Natural killer cell (primary cell): ENCODE data around the gene FAM107B. TPM values are rescaled to one million over a fixed set of nuclear protein-coding genes. Genes with fewer than 3 reads are reported as not detected.
A peak's percentile ranks its signal among the peaks of the same experiment; 100 is the strongest.

Source experiments
- ATAC-seq, 3 donors: fragments of 150-1000 bp in 2 of 3; fragments of 200-7000 bp in 1 of 3; cut with Tn5 transposase; 1 replicate in 1 of 3; 2 replicates in 2 of 3; pipeline ENCODE4 v1.10.0; 2021; ENCODE audit warnings: mild to moderate bottlenecking in 2 of 3, moderate library complexity in 2 of 3
- DNase-seq, 2 donors: peaks; one replicate each; pipeline versions ENCODE4 v3.0.0 to v3.0.0-alpha.2; 2013 to 2021; ENCODE audit warnings: mixed read lengths in 1 of 2
- H3K27ac ChIP-seq: one replicate; pipeline ENCODE4 v1.5.1; 2013; ENCODE audit warnings: mild to moderate bottlenecking, low read length
- H3K27me3 ChIP-seq: one replicate; pipeline ENCODE4 v1.6.1; 2013; ENCODE audit warnings: low read length; ENCODE audit not compliant: control insufficient read depth, insufficient read depth
- H3K36me3 ChIP-seq: one replicate; pipeline ENCODE4 v1.6.1; 2013; ENCODE audit warnings: low read length; ENCODE audit not compliant: control insufficient read depth, insufficient read depth
- H3K4me1 ChIP-seq: one replicate; pipeline ENCODE4 v1.6.1; 2013; ENCODE audit warnings: low read length; ENCODE audit not compliant: control insufficient read depth, insufficient read depth
- H3K4me3 ChIP-seq: one replicate; pipeline ENCODE4 v1.5.1; 2013; ENCODE audit warnings: low read length
- H3K9me3 ChIP-seq: one replicate; pipeline ENCODE4 v1.6.1; 2013; ENCODE audit warnings: low read length; ENCODE audit not compliant: control insufficient read depth, insufficient read depth
- H3K27ac Mint-ChIP-seq, 2 donors: one replicate each; pipeline ENCODE4 v1.8.0; 2022; ENCODE audit warnings: mild to moderate bottlenecking in 2 of 2, mixed read lengths in 2 of 2, moderate library complexity in 1 of 2
- H3K27me3 Mint-ChIP-seq, 2 donors: one replicate each; pipeline ENCODE4 v1.8.0; 2022; ENCODE audit warnings: low read depth in 2 of 2, mixed read lengths in 2 of 2
- H3K36me3 Mint-ChIP-seq: one replicate; pipeline ENCODE4 v1.8.0; 2022; ENCODE audit warnings: mixed read lengths
- H3K4me1 Mint-ChIP-seq, 2 donors: one replicate each; pipeline ENCODE4 v1.8.0; 2022; ENCODE audit warnings: mixed read lengths in 2 of 2
- H3K4me3 Mint-ChIP-seq: one replicate; pipeline ENCODE4 v1.8.0; 2022; ENCODE audit warnings: mild to moderate bottlenecking, moderate library complexity, mixed read lengths
- H3K9me3 Mint-ChIP-seq, 2 donors: one replicate each; pipeline ENCODE4 v1.8.0; 2022; ENCODE audit warnings: mixed read lengths in 2 of 2
- whole genome bisulfite sequencing: methylation state at CpG from one replicate; pipeline ENCODE4 v1.1.7; 2013; ENCODE audit warnings: missing lambda C conversion rate; ENCODE audit not compliant: insufficient coverage; 5-methylcytosine and 5-hydroxymethylcytosine counted together
- intact Hi-C: fragments of 100-400 bp; cut with micrococcal nuclease; formaldehyde crosslinking; loops from one replicate; pipeline ENCODE4 v1.14.2; 2022
- total RNA-seq, 4 donors: library from RNA; stranded (reverse); fragments of 120-200 nt in 1 of 4; gene quantifications; one replicate each; pipeline versions ENCODE4 v1.2.3 to v1.2.4, GENCODE V29; 2013 to 2022
- TF ChIP-seq, protein P1 (sequence below): fragments of 200-600 bp; IDR thresholded peaks from one replicate; pipeline ENCODE4 v1.8.0; 2022; ENCODE audit warnings: antibody characterized with exemption

The FAM107B gene
- total RNA-seq, 3 donors from 2014 or later (not counting 1 experiment from before 2014, with no cell fraction given): 165 to 226 (median 224) TPM

DNA sequence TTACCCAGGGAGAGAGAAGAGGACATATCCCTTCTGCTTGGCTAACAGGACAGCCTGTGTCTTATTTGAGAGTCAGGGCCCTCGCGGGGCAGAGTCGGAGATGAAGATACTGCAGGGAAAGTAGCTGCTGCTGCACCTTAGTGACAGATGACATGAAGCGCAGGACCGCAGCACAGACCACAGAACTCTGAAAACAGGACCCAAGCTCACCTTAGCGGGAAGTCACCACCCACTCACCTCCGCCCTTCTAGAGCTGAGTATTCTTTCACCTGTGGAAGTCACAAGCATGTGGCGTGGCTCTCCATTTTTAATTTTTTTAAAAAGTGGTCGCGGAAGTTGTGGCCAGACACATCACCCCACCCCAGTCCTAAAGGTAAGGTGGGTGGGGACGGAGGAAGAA lies 191.4 kb downstream of the FAM107B start:
- WGBS: 48% methylated on average over 7 of the region's 11 CpGs
- peak; percentile 27 to 51 (median 46) for ATAC-seq
- intact Hi-C loops: no loop called here
- Mint-ChIP-seq H3K9me3 (no peaks in the 10 kb centered on the region), H3K27ac (peak overlapping the region; percentile 90 to 98), H3K27me3 (no peaks in the 10 kb centered on the region), H3K36me3 (no peaks in the 10 kb centered on the region), H3K4me3 (peak overlapping the region; percentile 57), H3K4me1 (peaks cover 77 to 85% of the 10 kb centered on the region in 2 donors)
- Histone ChIP-seq H3K9me3 (no peaks in the 10 kb centered on the region), H3K4me1 (peaks cover 77% of the 10 kb centered on the region), H3K36me3 (no peaks in the 10 kb centered on the region), H3K27ac (peak overlapping the region; percentile 72), H3K27me3 (no peaks in the 10 kb centered on the region), H3K4me3 (no peak overlapping the region)
- TF ChIP-seq, protein P1, sequence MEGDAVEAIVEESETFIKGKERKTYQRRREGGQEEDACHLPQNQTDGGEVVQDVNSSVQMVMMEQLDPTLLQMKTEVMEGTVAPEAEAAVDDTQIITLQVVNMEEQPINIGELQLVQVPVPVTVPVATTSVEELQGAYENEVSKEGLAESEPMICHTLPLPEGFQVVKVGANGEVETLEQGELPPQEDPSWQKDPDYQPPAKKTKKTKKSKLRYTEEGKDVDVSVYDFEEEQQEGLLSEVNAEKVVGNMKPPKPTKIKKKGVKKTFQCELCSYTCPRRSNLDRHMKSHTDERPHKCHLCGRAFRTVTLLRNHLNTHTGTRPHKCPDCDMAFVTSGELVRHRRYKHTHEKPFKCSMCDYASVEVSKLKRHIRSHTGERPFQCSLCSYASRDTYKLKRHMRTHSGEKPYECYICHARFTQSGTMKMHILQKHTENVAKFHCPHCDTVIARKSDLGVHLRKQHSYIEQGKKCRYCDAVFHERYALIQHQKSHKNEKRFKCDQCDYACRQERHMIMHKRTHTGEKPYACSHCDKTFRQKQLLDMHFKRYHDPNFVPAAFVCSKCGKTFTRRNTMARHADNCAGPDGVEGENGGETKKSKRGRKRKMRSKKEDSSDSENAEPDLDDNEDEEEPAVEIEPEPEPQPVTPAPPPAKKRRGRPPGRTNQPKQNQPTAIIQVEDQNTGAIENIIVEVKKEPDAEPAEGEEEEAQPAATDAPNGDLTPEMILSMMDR: no peak
- DNase-seq: peak in 1 of 2 donors; percentile 93

DNA sequence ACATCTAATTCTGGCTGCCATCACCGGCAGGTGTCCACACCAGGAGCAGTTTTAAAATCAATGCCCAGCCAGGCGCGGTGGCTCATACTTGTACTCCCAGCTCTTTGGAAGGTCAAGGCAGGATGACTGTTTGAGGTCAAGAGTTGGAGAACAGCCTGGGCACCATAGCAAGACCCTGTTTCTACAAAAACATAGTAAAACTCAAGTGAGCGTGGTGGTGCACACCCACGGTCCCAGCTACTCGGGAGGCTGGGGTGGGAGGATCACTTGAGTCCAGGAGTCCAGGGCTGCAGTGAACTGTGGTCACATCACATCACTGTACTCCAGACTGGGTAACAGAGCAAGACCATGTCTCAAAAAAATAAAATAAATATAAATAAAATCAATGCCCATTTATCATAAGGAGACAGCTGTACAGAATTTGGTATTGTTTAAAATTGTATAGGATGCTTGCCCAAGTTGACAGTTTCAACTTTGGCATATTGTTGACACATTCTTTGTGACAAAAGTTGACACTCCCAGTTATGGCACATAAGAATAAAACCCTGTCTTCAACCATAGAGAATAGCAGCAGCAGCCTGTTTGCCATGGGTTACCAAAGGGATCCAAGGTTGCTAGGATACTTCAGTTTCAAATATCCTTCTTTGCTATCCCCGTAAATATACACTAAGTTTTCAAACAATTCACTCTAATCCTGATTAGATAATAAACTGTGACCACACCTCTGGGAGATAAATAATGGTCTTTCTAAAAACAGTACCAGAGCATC lies 193.0 kb downstream of the FAM107B start:
- intact Hi-C loops: no loop called here
- Mint-ChIP-seq H3K4me3 (peak overlapping the region; percentile 45), H3K4me1 (peaks cover 67 to 74% of the 10 kb centered on the region in 2 donors), H3K27me3 (no peaks in the 10 kb centered on the region), H3K9me3 (no peaks in the 10 kb centered on the region), H3K36me3 (no peaks in the 10 kb centered on the region), H3K27ac (peak overlapping the region; percentile 90 to 98)
- H3K4me3 ChIP-seq: no peak overlapping the region
- no peaks in the 10 kb centered on the region for H3K27me3 ChIP-seq
- peaks cover 2% of the 10 kb centered on the region for H3K36me3 ChIP-seq
- TF ChIP-seq, protein P1: no peak
- 95% methylated on average over 7 of the region's 7 CpGs for WGBS
- peak in 1 of 2 donors; percentile 52 for DNase-seq
- no peak overlapping the region for H3K27ac ChIP-seq
- H3K9me3 ChIP-seq: no peaks in the 10 kb centered on the region
- no peak for ATAC-seq
- H3K4me1 ChIP-seq: peaks cover 66% of the 10 kb centered on the region

DNA sequence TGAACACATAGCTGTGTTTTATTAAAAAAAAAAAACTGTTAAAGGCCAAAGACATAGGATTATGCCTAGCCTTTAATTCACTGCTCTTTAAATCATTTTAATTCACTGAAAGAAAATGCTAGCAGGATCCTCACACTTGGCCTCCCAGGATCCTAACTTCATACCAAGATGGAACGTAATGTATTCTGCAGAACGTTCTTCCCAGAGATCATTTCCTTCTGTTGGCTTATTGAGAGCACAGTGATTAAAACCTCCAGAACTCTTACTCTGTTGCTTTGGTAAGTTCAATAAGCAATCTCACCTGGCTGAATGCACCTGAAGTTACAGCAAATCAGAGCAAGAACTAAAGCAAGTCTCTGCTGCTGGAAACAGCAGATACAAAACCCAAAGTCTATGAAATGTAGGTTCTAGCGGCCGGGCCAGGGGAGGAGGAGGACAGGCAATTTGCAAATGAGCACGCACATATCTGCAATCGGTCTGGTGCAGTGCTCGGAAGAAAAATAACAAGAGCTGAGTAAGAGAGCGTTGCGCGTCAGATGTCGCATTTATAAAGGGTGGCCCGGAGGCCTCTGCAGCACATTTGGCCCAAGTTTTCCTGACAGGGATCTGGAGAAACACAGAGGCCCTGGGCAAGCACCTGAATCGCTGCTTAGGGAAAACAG lies 193.9 kb downstream of the FAM107B start:
- Mint-ChIP-seq H3K9me3 (no peaks in the 10 kb centered on the region), H3K27me3 (no peaks in the 10 kb centered on the region), H3K27ac (peak overlapping the region; percentile 56 to 90), H3K4me3 (peak overlapping the region; percentile 21), H3K36me3 (no peaks in the 10 kb centered on the region), H3K4me1 (peaks cover 61 to 67% of the 10 kb centered on the region in 2 donors)
- H3K27me3 ChIP-seq: no peaks in the 10 kb centered on the region
- H3K27ac ChIP-seq: no peak overlapping the region
- DNase-seq (no peak), ATAC-seq (no peak)
- TF ChIP-seq, protein P1: no peak
- H3K9me3 ChIP-seq: no peaks in the 10 kb centered on the region
- WGBS: 94% methylated on average over 13 of the region's 13 CpGs
- peaks cover 2% of the 10 kb centered on the region for H3K36me3 ChIP-seq
- no peak overlapping the region for H3K4me3 ChIP-seq
- intact Hi-C loops: no loop called here
- peaks cover 57% of the 10 kb centered on the region for H3K4me1 ChIP-seq
